Measurements from ENCODE around the gene MTCL1. TPM values are rescaled to one million over a fixed set of nuclear protein-coding genes. Genes with fewer than 3 reads are reported as not detected.

Gene MTCL1
- total and polyA plus RNA-seq, 2 donors (not counting 1 experiment from before 2014, with no cell fraction given), result 35.0 to 56.0 TPM

GRCh38 chr18:8667846-8668245, 37.5 kb upstream of the MTCL1 start:
- no peaks in the 10 kb centered on the region for H3K79me2 ChIP-seq (ENCODE audit: control insufficient read depth, insufficient read depth, low read length)
- no peak overlapping the region for H3K4me3 ChIP-seq (replicated peaks in 1 of 4; ENCODE audit: control extremely low read depth in 1 of 4, insufficient read depth in 1 of 4, low read depth in 3 of 4, low read length in 4 of 4)
- H2AFZ ChIP-seq (ENCODE audit: low read length), result no peak overlapping the region
- H3K27ac ChIP-seq (ENCODE audit: insufficient read depth, low read length), result no peak overlapping the region
- H3K36me3 ChIP-seq (ENCODE audit: control insufficient read depth, insufficient read depth, low read length), result no peaks in the 10 kb centered on the region
- H3K9ac ChIP-seq (ENCODE audit: insufficient read depth, low read length), result no peak overlapping the region
- peak in 1 of 2 donors; percentile 54 for DNase-seq (ENCODE audit: low read depth in 2 of 2)
- H3K4me2 ChIP-seq (ENCODE audit: extremely low read depth, insufficient read depth, low read length), result no peak overlapping the region
- H3K9me3 ChIP-seq (ENCODE audit: control insufficient read depth, insufficient read depth, low read depth, low read length), result no peaks in the 10 kb centered on the region
- TF ChIP-seq EZH2 (IDR thresholded peaks at IDR 0.05; ENCODE audit: low read length, missing control alignments) (no peak), CTCF (conservative IDR thresholded peaks at IDR 0.05 in 1 of 2, IDR thresholded peaks at IDR 0.05 in 1 of 2; ENCODE audit: low read depth in 1 of 2, low read length in 2 of 2) (no peak)
- H3K4me1 ChIP-seq (ENCODE audit: control insufficient read depth, extremely low read depth, insufficient read depth, low read length), result peaks cover 7% of the 10 kb centered on the region
- no peaks in the 10 kb centered on the region for H3K27me3 ChIP-seq (ENCODE audit: control insufficient read depth, insufficient read depth, low read length)
- H4K20me1 ChIP-seq (ENCODE audit: control insufficient read depth, extremely low read depth, insufficient read depth, low read length), result no peaks in the 10 kb centered on the region

- Histone ChIP-seq H3K4me1 (ENCODE audit: control insufficient read depth, extremely low read depth, insufficient read depth, low read length) (peaks cover 7% of the 10 kb centered on the region), H3K9ac (ENCODE audit: insufficient read depth, low read length) (no peak overlapping the region), H3K79me2 (ENCODE audit: control insufficient read depth, insufficient read depth, low read length) (no peaks in the 10 kb centered on the region), H3K36me3 (ENCODE audit: control insufficient read depth, insufficient read depth, low read length) (no peaks in the 10 kb centered on the region), H3K4me2 (ENCODE audit: extremely low read depth, insufficient read depth, low read length) (no peak overlapping the region), H3K9me3 (ENCODE audit: control insufficient read depth, insufficient read depth, low read depth, low read length) (no peaks in the 10 kb centered on the region), H3K4me3 (replicated peaks in 1 of 4; ENCODE audit: control extremely low read depth in 1 of 4, insufficient read depth in 1 of 4, low read depth in 3 of 4, low read length in 4 of 4) (no peak overlapping the region), H3K27ac (ENCODE audit: insufficient read depth, low read length) (no peak overlapping the region), H2AFZ (ENCODE audit: low read length) (no peak overlapping the region), H3K27me3 (ENCODE audit: control insufficient read depth, insufficient read depth, low read length) (no peaks in the 10 kb centered on the region), H4K20me1 (ENCODE audit: control insufficient read depth, extremely low read depth, insufficient read depth, low read length) (no peaks in the 10 kb centered on the region)
- TF ChIP-seq CTCF (conservative IDR thresholded peaks at IDR 0.05 in 1 of 2, IDR thresholded peaks at IDR 0.05 in 1 of 2; ENCODE audit: low read depth in 1 of 2, low read length in 2 of 2), result no peak
- no peak for TF ChIP-seq EZH2 (IDR thresholded peaks at IDR 0.05; ENCODE audit: low read length, missing control alignments)
- no peak for DNase-seq (ENCODE audit: low read depth in 2 of 2)
Observed at GRCh38 chr18:8668381-8668780, 37.0 kb upstream of the MTCL1 start.

- TF ChIP-seq EZH2 (IDR thresholded peaks at IDR 0.05; ENCODE audit: low read length, missing control alignments), result no peak
- TF ChIP-seq CTCF (conservative IDR thresholded peaks at IDR 0.05 in 1 of 2, IDR thresholded peaks at IDR 0.05 in 1 of 2; ENCODE audit: low read depth in 1 of 2, low read length in 2 of 2), result no peak
- Histone ChIP-seq H3K9me3 (ENCODE audit: control insufficient read depth, insufficient read depth, low read depth, low read length) (no peaks in the 10 kb centered on the region), H3K4me3 (replicated peaks in 1 of 4; ENCODE audit: control extremely low read depth in 1 of 4, insufficient read depth in 1 of 4, low read depth in 3 of 4, low read length in 4 of 4) (no peak overlapping the region), H4K20me1 (ENCODE audit: control insufficient read depth, extremely low read depth, insufficient read depth, low read length) (no peaks in the 10 kb centered on the region), H3K27me3 (ENCODE audit: control insufficient read depth, insufficient read depth, low read length) (no peaks in the 10 kb centered on the region), H3K4me2 (ENCODE audit: extremely low read depth, insufficient read depth, low read length) (no peak overlapping the region), H2AFZ (ENCODE audit: low read length) (no peak overlapping the region), H3K4me1 (ENCODE audit: control insufficient read depth, extremely low read depth, insufficient read depth, low read length) (peaks cover 7% of the 10 kb centered on the region), H3K79me2 (ENCODE audit: control insufficient read depth, insufficient read depth, low read length) (no peaks in the 10 kb centered on the region), H3K36me3 (ENCODE audit: control insufficient read depth, insufficient read depth, low read length) (no peaks in the 10 kb centered on the region), H3K27ac (ENCODE audit: insufficient read depth, low read length) (no peak overlapping the region), H3K9ac (ENCODE audit: insufficient read depth, low read length) (no peak overlapping the region)
- DNase-seq (ENCODE audit: low read depth in 2 of 2), result no peak
Observed at GRCh38 chr18:8669571-8669970, 35.8 kb upstream of the MTCL1 start.
